Ovary (tissue), 9 donors: Measurements from ENCODE around the gene ARFGEF3. TPM values are rescaled to one million over a fixed set of nuclear protein-coding genes. Genes with fewer than 3 reads are reported as not detected.

Experiments used
- DNase-seq, 5 donors: peaks; one replicate each; pipeline ENCODE4 v3.0.0-alpha.2; 2019 to 2020
- H3K27ac ChIP-seq, 2 donors: fragments of 200-600 bp; one replicate each; pipeline versions ENCODE4 v1.5.1 to v1.8.0; 2019 to 2022
- H3K27me3 ChIP-seq: fragments of 200-600 bp; one replicate; pipeline ENCODE4 v1.8.0; 2022
- H3K36me3 ChIP-seq: fragments of 200-600 bp; sonication (generic); one replicate; pipeline ENCODE4 v1.5.1; 2019
- H3K4me1 ChIP-seq: one replicate; pipeline ENCODE4 v1.8.1; 2013; ENCODE audit warnings: mild to moderate bottlenecking, moderate library complexity; ENCODE audit not compliant: insufficient read depth
- H3K4me3 ChIP-seq: fragments of 200-600 bp; sonication (generic); one replicate; pipeline ENCODE4 v1.5.1; 2017
- H3K9me3 ChIP-seq, 2 donors: fragments of 200-600 bp in 1 of 2; sonication (generic) in 1 of 2; one replicate each; pipeline versions ENCODE4 v1.5.1 to v1.8.1; 2013 to 2019; ENCODE audit warnings: mild to moderate bottlenecking in 1 of 2, moderate library complexity in 1 of 2
- EP300 ChIP-seq: sonication (generic); formaldehyde crosslinking; IDR thresholded peaks from one replicate; pipeline ENCODE4 v1.6.1; 2017; ENCODE audit warnings: antibody characterized with exemption
- POLR2A ChIP-seq: fragments of 450-650 bp; IDR thresholded peaks from one replicate; pipeline ENCODE4 v1.6.1; 2017; ENCODE audit warnings: antibody characterized with exemption, mild to moderate bottlenecking, moderate library complexity
- WGBS, 3 donors: extraction: QIAGEN DNeasy Blood & Tissue Kit in 1 of 3; methylation state at CpG; one replicate each; pipeline versions ENCODE4 v1.1.5 to v1.1.7; 2013 to 2017; 5-methylcytosine and 5-hydroxymethylcytosine counted together
- intact Hi-C, 4 donors: fragments of 100-400 bp; cut with DNase I; formaldehyde crosslinking; loops; one replicate each; pipeline versions ENCODE4 v1.11.0 to v1.15.1; 2022 to 2023
- polyA plus RNA-seq, 2 donors: library from polyadenylated mRNA; stranded (reverse); fragments of 200-250 nt in 1 of 2; fragments of 350-450 nt in 1 of 2; fragmentation: Illumina TruSeq in 1 of 2; extraction: RNeasy Lipid Tissue Mini Kit (QIAGEN cat#74804) in 1 of 2; gene quantifications; one replicate each; pipeline ENCODE4 v1.2.3, GENCODE V29; 2013 to 2014
- total RNA-seq, 7 donors: library from RNA; depleted of rRNA in 2 of 7; stranded (reverse); fragments of >200 nt in 2 of 7; fragmentation: NEBNext Ultra II Directional in 3 of 7; extraction: Animal tissue kit (Norgen Biotek cat#: 25700) in 3 of 7; gene quantifications; one replicate each; pipeline versions ENCODE4 v1.1.0 to v1.2.4, GENCODE V29; 2016 to 2023
- TF ChIP-seq, protein P1 (sequence below), 3 donors: fragments of 450-650 bp in 2 of 3; fragments of 200-600 bp in 1 of 3; IDR thresholded peaks; one replicate each; pipeline versions ENCODE4 v1.5.1 to v1.8.0; 2016 to 2022; ENCODE audit warnings: antibody characterized with exemption in 3 of 3, mild to moderate bottlenecking in 1 of 3
- donor health status: DM: no; HTN: no; CAD: no; lungs with moderate emphysema.
- donor health status: DM: no; HTN: no; CAD: no.
- donor health status: Bipolar disorder and iron deficiency.
- donor health status: DM: yes; HTN: yes; CAD: no.
- donor health status: DM: no; HTN: no; CAD: no.
- donor health status: DM: yes; HTN: yes; CAD: no.

Gene ARFGEF3
- total and polyA plus RNA-seq, 9 donors, result 0.15 to 6.1 (median 0.72) TPM

DNA sequence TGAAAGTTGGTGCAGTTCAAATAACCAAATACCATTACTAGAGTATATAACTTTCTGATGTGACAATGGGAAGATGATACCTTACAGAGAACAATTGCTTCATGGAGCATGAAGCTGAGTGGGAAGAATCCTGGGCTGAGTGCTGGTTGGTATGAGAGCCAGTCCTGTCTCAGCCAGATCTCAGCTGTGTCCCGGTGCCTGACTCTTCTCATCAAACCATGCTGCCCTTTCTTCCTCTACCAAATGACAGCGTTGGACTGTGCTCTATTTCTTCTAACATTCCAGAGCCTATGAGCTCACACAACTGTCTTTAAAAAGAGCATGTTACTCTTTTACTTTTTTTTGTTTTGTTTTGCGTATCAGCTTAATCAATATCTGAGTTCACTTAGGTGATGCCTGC lies 84.0 kb downstream of the ARFGEF3 start:
- H3K27ac ChIP-seq, result no peak overlapping the region
- H3K9me3 ChIP-seq, result no peaks in the 10 kb centered on the region
- H3K36me3 ChIP-seq, result no peaks in the 10 kb centered on the region
- H3K4me1 ChIP-seq, result peaks cover 1% of the 10 kb centered on the region
- no peaks in the 10 kb centered on the region for H3K27me3 ChIP-seq
- no peak for DNase-seq
- intact Hi-C loops, result no loop called here
- no peak overlapping the region for H3K4me3 ChIP-seq
- TF ChIP-seq EP300 (no peak), POLR2A (no peak)
- TF ChIP-seq, protein P1, sequence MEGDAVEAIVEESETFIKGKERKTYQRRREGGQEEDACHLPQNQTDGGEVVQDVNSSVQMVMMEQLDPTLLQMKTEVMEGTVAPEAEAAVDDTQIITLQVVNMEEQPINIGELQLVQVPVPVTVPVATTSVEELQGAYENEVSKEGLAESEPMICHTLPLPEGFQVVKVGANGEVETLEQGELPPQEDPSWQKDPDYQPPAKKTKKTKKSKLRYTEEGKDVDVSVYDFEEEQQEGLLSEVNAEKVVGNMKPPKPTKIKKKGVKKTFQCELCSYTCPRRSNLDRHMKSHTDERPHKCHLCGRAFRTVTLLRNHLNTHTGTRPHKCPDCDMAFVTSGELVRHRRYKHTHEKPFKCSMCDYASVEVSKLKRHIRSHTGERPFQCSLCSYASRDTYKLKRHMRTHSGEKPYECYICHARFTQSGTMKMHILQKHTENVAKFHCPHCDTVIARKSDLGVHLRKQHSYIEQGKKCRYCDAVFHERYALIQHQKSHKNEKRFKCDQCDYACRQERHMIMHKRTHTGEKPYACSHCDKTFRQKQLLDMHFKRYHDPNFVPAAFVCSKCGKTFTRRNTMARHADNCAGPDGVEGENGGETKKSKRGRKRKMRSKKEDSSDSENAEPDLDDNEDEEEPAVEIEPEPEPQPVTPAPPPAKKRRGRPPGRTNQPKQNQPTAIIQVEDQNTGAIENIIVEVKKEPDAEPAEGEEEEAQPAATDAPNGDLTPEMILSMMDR (IDR thresholded peaks at IDR 0.05), result no peak
- WGBS, 3 donors, result 70 to 73% (median 73%) methylated on average over 3 of the region's 3 CpGs

DNA sequence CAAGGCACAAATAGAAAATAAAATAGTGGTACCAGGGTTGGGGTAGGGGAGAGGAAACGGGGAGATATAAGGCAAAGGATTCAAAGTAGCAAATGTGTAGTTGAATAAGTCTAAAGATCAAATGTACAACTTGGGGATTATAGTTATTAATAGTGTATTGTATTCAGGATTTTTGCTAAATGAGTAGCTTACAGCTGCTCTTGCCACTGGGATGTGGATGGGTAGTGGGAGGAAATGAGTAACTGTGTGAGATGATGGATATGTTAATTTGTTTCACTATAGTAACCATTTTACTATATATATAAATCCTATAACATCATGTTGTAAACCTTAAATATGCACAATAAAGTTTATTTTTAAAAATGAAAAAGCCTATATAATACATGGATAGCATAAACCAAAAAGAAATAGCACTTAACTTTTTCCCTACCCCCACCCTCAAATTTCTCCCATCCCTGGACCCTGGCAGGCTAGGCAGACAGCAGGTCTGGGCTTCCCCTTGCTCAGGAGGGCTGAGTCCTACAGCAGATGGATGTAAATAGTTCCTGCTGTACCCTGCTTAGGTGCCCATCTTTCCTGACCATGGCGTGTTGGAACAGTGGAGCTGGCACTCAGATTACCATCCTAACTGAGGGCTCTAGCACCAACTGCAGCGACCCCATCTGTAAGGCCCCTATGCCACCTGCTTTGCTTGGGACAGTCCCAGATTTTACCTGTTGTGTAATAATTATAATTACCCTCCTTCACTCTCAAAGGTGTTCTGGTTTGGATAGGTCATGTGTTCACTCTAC lies 85.1 kb downstream of the ARFGEF3 start:
- Histone ChIP-seq H3K27ac (no peak overlapping the region), H3K36me3 (no peaks in the 10 kb centered on the region), H3K4me3 (no peak overlapping the region), H3K27me3 (no peaks in the 10 kb centered on the region), H3K4me1 (peaks cover 3% of the 10 kb centered on the region), H3K9me3 (no peaks in the 10 kb centered on the region)
- intact Hi-C loops, result no loop called here
- WGBS, 3 donors, result 84 to 90% (median 88%) methylated on average over 3 of the region's 3 CpGs
- no peak for DNase-seq
- TF ChIP-seq POLR2A (no peak), EP300 (no peak)
- TF ChIP-seq, protein P1 (IDR thresholded peaks at IDR 0.05), result no peak

DNA sequence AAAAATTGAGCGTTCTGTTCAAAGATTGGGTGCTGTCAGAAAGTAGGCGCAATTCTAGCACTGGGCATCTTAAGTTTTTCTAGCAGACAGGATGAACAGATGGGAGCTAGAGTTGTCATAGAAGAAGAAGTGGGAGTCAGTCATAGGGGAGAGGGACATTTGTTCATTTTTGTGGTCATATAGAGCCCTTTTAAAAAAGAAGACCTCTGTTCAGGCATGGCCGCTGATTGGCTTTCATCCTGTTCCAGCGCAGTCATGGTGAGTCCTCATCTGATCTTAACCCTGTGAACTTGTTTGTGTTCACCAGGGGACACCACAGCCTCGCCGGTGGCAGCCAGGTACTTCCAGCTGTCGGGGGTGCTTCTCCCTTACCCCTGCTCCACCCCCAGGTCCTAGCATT lies 86.3 kb downstream of the ARFGEF3 start:
- intact Hi-C loops, result no loop called here
- 87 to 89% (median 88%) methylated on average over 7 of the region's 7 CpGs for WGBS, 3 donors
- Histone ChIP-seq H3K27me3 (no peaks in the 10 kb centered on the region), H3K27ac (no peak overlapping the region), H3K4me1 (peaks cover 3% of the 10 kb centered on the region), H3K4me3 (no peak overlapping the region), H3K36me3 (no peaks in the 10 kb centered on the region), H3K9me3 (no peaks in the 10 kb centered on the region)
- no peak for TF ChIP-seq POLR2A
- no peak for TF ChIP-seq EP300
- TF ChIP-seq, protein P1 (IDR thresholded peaks at IDR 0.05), result no peak
- no peak for DNase-seq

DNA sequence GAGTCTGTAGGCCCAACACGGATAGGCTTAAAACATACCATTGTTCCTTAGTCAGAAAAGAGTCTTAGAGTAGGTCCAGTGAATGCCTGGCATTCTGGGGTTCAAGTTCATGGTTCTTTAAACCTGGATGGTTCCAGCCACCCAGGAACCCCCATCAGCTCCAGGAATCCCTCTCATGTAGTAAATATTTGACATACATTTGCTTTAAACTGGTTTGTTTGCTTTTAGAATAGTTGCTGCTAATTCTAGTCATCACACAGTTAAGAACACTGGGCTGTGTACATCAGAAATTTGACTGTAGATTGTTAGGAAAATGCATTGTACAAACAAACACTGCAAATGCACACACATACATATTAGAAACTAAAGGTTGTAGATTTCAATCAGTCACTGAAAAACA lies 87.1 kb downstream of the ARFGEF3 start:
- WGBS, 3 donors, result 57 to 68% (median 68%) methylated on average over 1 of the region's 1 CpG
- Histone ChIP-seq H3K27me3 (no peaks in the 10 kb centered on the region), H3K4me1 (peaks cover 3% of the 10 kb centered on the region), H3K27ac (no peak overlapping the region), H3K4me3 (no peak overlapping the region), H3K9me3 (no peaks in the 10 kb centered on the region), H3K36me3 (no peaks in the 10 kb centered on the region)
- DNase-seq, result no peak
- TF ChIP-seq, protein P1 (IDR thresholded peaks at IDR 0.05), result no peak
- no peak for TF ChIP-seq POLR2A
- TF ChIP-seq EP300, result no peak
- intact Hi-C loops, result no loop called here
